SH-SY5Y (cell line): ENCODE measurements around the gene AP3S1.

Experiments used
- GATA2 ChIP-seq: IDR thresholded peaks from 2 replicates; pipeline ENCODE4 v1.6.1; 2011; ENCODE audit warnings: mild to moderate bottlenecking, low read depth, low read length
- GATA3 ChIP-seq: IDR thresholded peaks from 2 replicates; pipeline ENCODE4 v1.6.1; 2011; ENCODE audit warnings: low read depth, mild to moderate bottlenecking, low read length, moderate library complexity

- no peak for TF ChIP-seq GATA2
- no peak for TF ChIP-seq GATA3
Measured at GRCh38 chr5:115820846-115821245, 20.9 kb upstream of the AP3S1 start.
